Hepatocyte (in vitro differentiated cells): Measurements from ENCODE around the gene PTPN20. TPM values are rescaled to one million over a fixed set of nuclear protein-coding genes. Genes with fewer than 3 reads are reported as not detected.

Source experiments
- DNase-seq: peaks from one replicate; pipeline ENCODE4 v3.0.0-alpha.2; 2016; ENCODE audit warnings: low spot score
- H2AFZ ChIP-seq: fragments of 200-600 bp; sonication (generic); 2 replicates; pipeline ENCODE4 v1.6.0; 2016; ENCODE audit warnings: antibody characterized with exemption, mild to moderate bottlenecking
- H3K27ac ChIP-seq: fragments of 200-600 bp; sonication (generic); 2 replicates; pipeline ENCODE4 v1.5.1; 2016; ENCODE audit warnings: mild to moderate bottlenecking
- H3K27me3 ChIP-seq: fragments of 200-600 bp; sonication (generic); 2 replicates; pipeline ENCODE4 v1.6.1; 2016
- H3K36me3 ChIP-seq: fragments of 200-600 bp; sonication (generic); replicated peaks from 2 replicates; pipeline ENCODE4 v1.5.1; 2016; ENCODE audit warnings: low read depth; ENCODE audit not compliant: insufficient read depth
- H3K4me1 ChIP-seq: fragments of 200-600 bp; sonication (generic); 2 replicates; pipeline ENCODE4 v1.5.1; 2016; ENCODE audit warnings: mild to moderate bottlenecking, moderate library complexity; ENCODE audit not compliant: insufficient read depth
- H3K4me2 ChIP-seq: fragments of 200-600 bp; sonication (generic); 2 replicates; pipeline ENCODE4 v1.6.0; 2016
- H3K4me3 ChIP-seq: fragments of 200-600 bp; sonication (generic); 2 replicates; pipeline ENCODE4 v1.5.1; 2016; ENCODE audit warnings: mild to moderate bottlenecking
- H3K79me2 ChIP-seq: fragments of 200-600 bp; sonication (generic); 2 replicates; pipeline ENCODE4 v1.6.0; 2017; ENCODE audit warnings: mild to moderate bottlenecking
- H3K9me2 ChIP-seq: fragments of 200-600 bp; sonication (generic); replicated peaks from 2 replicates; pipeline ENCODE4 v1.6.0; 2017; ENCODE audit warnings: mild to moderate bottlenecking; ENCODE audit not compliant: insufficient read depth
- H3K9me3 ChIP-seq: fragments of 200-600 bp; sonication (generic); 2 replicates; pipeline ENCODE4 v1.5.1; 2016; ENCODE audit warnings: low read depth, mild to moderate bottlenecking
- H4K20me1 ChIP-seq: fragments of 200-600 bp; sonication (generic); 2 replicates; pipeline ENCODE4 v1.6.0; 2016; ENCODE audit warnings: mild to moderate bottlenecking; ENCODE audit not compliant: insufficient read depth, poor library complexity, severe bottlenecking
- EZH2 ChIP-seq: fragments of 200-600 bp; sonication (generic); IDR thresholded peaks from 2 replicates; pipeline ENCODE4 v1.6.1; 2016; ENCODE audit warnings: antibody characterized with exemption, mild to moderate bottlenecking, borderline replicate concordance
- EZH2phosphoT487 ChIP-seq: fragments of 200-600 bp; sonication (generic); IDR thresholded peaks from one replicate; pipeline ENCODE4 v1.6.1; 2018; ENCODE audit warnings: antibody characterized with exemption, mild to moderate bottlenecking, low read depth, moderate library complexity; ENCODE audit not compliant: unreplicated experiment, severe bottlenecking
- WGBS: methylation state at CpG from one replicate; pipeline ENCODE4 v1.1.6; 2016; ENCODE audit warnings: low lambda C conversion rate; ENCODE audit errors: missing lambda C conversion rate; 5-methylcytosine and 5-hydroxymethylcytosine counted together
- polyA plus RNA-seq: library from polyadenylated mRNA; unstranded; fragments of >200 nt; fragmentation: Nextera tagmentation; extraction: Ambion mirVana; gene quantifications from 2 replicates; pipeline ENCODE4 v1.2.1, GENCODE V29; 2016
- total RNA-seq: library from RNA; depleted of rRNA; stranded (reverse); fragments of >200 nt; gene quantifications from 2 replicates; pipeline ENCODE4 v1.2.3, GENCODE V29; 2014
- TF ChIP-seq, protein P1 (sequence below): fragments of 200-600 bp; sonication (generic); IDR thresholded peaks from 2 replicates; pipeline ENCODE4 v1.5.1; 2016; ENCODE audit warnings: antibody characterized with exemption, mild to moderate bottlenecking; ENCODE audit not compliant: poor library complexity

The PTPN20 gene
- total and polyA plus RNA-seq, 2 experiments from 2014 or later: 0.60 TPM; not detected in 1

DNA sequence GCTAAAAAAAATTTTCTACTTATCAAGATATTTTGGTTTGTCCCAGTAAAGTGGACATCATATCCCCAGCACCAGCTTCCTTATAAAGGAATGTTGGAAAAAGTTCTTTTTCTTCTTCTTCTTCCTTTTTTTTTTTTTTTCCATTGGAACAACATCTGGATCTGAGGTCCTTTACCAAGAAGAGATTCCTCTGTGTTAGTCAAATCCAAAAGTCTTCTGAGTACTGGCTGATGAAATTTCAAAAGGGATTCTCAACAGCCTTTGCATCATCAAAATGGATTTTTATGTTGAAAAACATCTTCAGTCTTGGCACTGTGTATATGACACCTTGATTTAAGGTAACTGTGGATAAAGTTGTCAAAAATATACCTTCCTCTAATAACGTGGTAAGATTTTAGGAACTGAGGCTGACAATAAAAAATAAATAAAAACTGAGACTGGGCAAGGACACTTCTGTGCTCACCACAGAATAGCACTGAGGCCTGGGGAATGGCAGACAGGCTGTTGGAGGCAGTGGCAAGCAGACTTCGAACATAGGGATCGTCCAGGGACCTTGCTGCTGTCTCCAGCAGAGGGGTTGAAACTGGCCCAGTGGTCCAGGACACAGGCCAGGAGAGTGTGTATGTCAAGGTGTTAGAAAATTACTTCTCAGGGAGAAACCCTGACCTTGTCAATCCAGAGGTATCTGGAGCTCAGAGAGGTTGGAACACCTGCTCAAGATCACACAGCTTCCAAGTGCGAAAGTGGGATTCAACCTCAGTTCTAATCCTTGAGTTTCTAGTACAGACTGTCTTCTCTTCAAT lies 130.4 kb downstream of the PTPN20 start:
- no peak overlapping the region for H3K27ac ChIP-seq
- no peak overlapping the region for H2AFZ ChIP-seq
- peaks cover 4% of the 10 kb centered on the region for H3K4me1 ChIP-seq
- H3K4me3 ChIP-seq: no peak overlapping the region
- no peaks in the 10 kb centered on the region for H3K9me3 ChIP-seq
- no peaks in the 10 kb centered on the region for H4K20me1 ChIP-seq
- H3K36me3 ChIP-seq: no peaks in the 10 kb centered on the region
- H3K79me2 ChIP-seq: no peaks in the 10 kb centered on the region
- no peak for TF ChIP-seq EZH2
- no peak for TF ChIP-seq EZH2phosphoT487
- TF ChIP-seq, protein P1, sequence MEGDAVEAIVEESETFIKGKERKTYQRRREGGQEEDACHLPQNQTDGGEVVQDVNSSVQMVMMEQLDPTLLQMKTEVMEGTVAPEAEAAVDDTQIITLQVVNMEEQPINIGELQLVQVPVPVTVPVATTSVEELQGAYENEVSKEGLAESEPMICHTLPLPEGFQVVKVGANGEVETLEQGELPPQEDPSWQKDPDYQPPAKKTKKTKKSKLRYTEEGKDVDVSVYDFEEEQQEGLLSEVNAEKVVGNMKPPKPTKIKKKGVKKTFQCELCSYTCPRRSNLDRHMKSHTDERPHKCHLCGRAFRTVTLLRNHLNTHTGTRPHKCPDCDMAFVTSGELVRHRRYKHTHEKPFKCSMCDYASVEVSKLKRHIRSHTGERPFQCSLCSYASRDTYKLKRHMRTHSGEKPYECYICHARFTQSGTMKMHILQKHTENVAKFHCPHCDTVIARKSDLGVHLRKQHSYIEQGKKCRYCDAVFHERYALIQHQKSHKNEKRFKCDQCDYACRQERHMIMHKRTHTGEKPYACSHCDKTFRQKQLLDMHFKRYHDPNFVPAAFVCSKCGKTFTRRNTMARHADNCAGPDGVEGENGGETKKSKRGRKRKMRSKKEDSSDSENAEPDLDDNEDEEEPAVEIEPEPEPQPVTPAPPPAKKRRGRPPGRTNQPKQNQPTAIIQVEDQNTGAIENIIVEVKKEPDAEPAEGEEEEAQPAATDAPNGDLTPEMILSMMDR: no peak
- no peak overlapping the region for H3K4me2 ChIP-seq
- DNase-seq: no peak
- H3K27me3 ChIP-seq: no peaks in the 10 kb centered on the region
- H3K9me2 ChIP-seq: no peaks in the 10 kb centered on the region
- WGBS: 89% methylated on average over 4 of the region's 4 CpGs

- Histone ChIP-seq H3K4me3 (no peak overlapping the region), H3K27me3 (no peaks in the 10 kb centered on the region), H3K9me2 (no peaks in the 10 kb centered on the region), H3K9me3 (no peaks in the 10 kb centered on the region), H4K20me1 (no peaks in the 10 kb centered on the region), H3K36me3 (no peaks in the 10 kb centered on the region), H3K27ac (no peak overlapping the region), H3K4me1 (peaks cover 4% of the 10 kb centered on the region), H3K79me2 (no peaks in the 10 kb centered on the region), H3K4me2 (no peak overlapping the region), H2AFZ (no peak overlapping the region)
- no peak for TF ChIP-seq EZH2
- TF ChIP-seq, protein P1: no peak
- TF ChIP-seq EZH2phosphoT487: no peak
- 85% methylated on average over 5 of the region's 5 CpGs for WGBS
- no peak for DNase-seq
These were observed 130.9 kb downstream of the PTPN20 start for GRCh38 chr10:47042199-47042473.

DNA sequence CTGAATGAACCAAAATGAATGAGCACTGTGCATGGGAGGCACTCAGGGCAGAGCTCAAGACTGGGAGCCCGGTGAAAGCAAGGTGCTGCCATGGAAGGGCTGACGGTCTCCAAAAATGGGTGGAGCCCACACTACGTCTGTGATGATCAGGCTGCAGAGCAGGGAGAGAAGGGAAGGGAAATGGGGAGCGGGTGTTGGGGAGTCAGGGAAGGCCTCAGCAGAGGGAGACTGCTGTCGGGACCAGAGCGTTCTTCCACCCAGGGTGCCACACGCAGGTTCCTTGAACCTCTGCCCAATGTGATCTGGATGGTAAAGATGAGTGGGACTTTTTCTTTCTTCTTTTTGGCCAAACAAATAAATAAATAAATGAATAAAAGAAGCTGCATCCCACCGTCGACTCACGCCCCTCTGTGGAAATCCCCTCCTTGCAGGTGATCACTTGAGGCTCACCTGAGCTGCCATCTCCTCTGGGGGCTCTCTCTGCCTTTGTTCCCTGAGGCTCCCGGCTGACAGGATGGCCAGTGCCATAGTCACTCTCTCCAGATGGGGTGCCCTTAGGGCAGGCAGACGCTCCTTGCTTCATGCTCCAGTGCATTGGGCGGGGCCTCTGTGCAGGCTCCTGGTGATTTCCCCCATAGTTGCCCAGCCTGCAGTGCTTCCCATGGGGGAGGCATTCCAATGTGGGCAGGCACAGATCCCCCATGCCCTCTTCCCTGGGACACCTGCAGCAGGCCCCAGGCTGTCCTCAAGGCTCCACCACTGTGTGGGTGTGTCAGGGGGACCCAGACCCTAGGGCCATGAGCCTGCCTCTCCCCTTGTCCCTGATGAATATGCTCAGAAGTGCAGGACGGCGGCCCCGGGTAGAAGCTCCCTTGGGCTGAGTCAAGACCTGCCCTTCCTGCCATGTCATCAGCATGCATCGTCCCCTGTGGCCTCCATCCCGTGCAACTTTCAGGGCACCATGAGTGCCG lies 131.8 kb downstream of the PTPN20 start:
- no peaks in the 10 kb centered on the region for H3K36me3 ChIP-seq
- no peak for DNase-seq
- WGBS: 91% methylated on average over 18 of the region's 19 CpGs

More for the DNA sequence above, 131.8 kb downstream of the PTPN20 start:
- H3K27me3 ChIP-seq: no peaks in the 10 kb centered on the region
- H3K79me2 ChIP-seq: no peaks in the 10 kb centered on the region
- H4K20me1 ChIP-seq: no peaks in the 10 kb centered on the region
- no peak for TF ChIP-seq EZH2
- TF ChIP-seq EZH2phosphoT487: no peak
- TF ChIP-seq, protein P1: no peak
- no peak overlapping the region for H3K27ac ChIP-seq
- H3K9me3 ChIP-seq: no peaks in the 10 kb centered on the region
- H2AFZ ChIP-seq: no peak overlapping the region
- H3K4me3 ChIP-seq: no peak overlapping the region
- no peak overlapping the region for H3K4me2 ChIP-seq
- H3K4me1 ChIP-seq: peaks cover 4% of the 10 kb centered on the region
- no peaks in the 10 kb centered on the region for H3K9me2 ChIP-seq
